Kidney epithelial cell (primary cell): Measurements from ENCODE around the gene POU4F2. TPM values are rescaled to one million over a fixed set of nuclear protein-coding genes. Genes with fewer than 3 reads are reported as not detected.
"Not testable (repeated sequence)": the region's sequence is repeated elsewhere in the genome, so short reads cannot be mapped to it uniquely, and the experiment has no call there.

Experiments used
- DNase-seq: peaks from one replicate; pipeline ENCODE4 v3.0.0-alpha.2; 2010; ENCODE audit warnings: low read depth
- H3K27me3 ChIP-seq: 2 replicates; pipeline ENCODE4 v1.6.0; 2011; ENCODE audit warnings: low read length; ENCODE audit not compliant: control insufficient read depth, insufficient read depth
- H3K36me3 ChIP-seq: 2 replicates; pipeline ENCODE4 v1.5.1; 2011; ENCODE audit warnings: low read length; ENCODE audit not compliant: control insufficient read depth, insufficient read depth
- H3K4me3 ChIP-seq: 2 replicates; pipeline ENCODE4 v1.5.1; 2011; ENCODE audit warnings: low read depth, mild to moderate bottlenecking, control low read depth, low read length
- CTCF ChIP-seq: IDR thresholded peaks from 2 replicates; pipeline ENCODE4 v1.5.1; 2011; ENCODE audit warnings: mild to moderate bottlenecking, moderate library complexity, low read length, control low read depth, inconsistent platforms; ENCODE audit not compliant: insufficient read depth, poor library complexity, severe bottlenecking
- total RNA-seq: library from RNA; depleted of rRNA; stranded (reverse); fragments of >200 nt; gene quantifications from 2 replicates; pipeline ENCODE4 v1.2.3, GENCODE V29; 2015

POU4F2 gene
- total RNA-seq, 1 donor from 2014 or later = not detected

DNA sequence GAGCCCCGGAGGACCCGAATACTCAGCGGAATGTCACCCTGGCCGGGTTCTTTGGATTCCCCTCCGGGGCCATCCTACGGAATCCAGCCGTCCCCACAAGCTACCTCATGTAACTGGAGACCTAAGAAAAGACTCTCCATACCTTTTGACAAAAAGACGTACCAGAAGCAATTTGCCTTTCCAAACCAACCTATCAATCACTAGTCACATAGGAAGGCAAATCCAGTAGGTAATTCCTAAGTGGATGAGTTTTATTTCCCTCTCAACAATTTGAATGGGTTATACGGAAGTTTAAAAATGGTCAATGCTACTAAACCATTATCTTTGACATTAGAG lies 16.8 kb downstream of the POU4F2 start:
- no peak for TF ChIP-seq CTCF
- no peak overlapping the region for H3K4me3 ChIP-seq
- peaks cover 37% of the 10 kb centered on the region for H3K27me3 ChIP-seq
- H3K36me3 ChIP-seq = no peaks in the 10 kb centered on the region
- DNase-seq = no peak

DNA sequence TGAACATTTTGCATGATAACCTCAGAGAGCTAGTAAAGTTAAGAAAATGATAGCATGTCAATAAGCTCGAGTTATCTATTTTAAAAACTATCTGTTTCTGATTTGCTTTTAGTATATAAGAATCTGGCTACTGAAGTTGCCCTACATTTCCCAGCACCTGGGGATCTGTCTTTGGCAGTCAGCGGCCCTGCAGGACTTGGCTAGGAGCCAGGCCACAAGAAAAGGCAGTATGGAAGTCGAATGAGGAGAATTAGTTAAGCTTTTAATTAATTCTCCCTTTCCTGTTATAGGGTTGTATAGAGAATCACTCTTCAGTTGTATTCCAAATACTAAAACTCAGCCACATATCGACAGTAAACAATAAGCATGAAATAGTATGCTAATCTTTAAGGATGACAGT lies 22.7 kb downstream of the POU4F2 start:
- no peaks in the 10 kb centered on the region for H3K36me3 ChIP-seq
- H3K27me3 ChIP-seq = no peaks in the 10 kb centered on the region
- DNase-seq = no peak
- no peak overlapping the region for H3K4me3 ChIP-seq
- no peak for TF ChIP-seq CTCF

- H3K36me3 ChIP-seq, H3K4me3 ChIP-seq, H3K27me3 ChIP-seq, DNase-seq: not testable (repeated sequence)
These were observed 25.2 kb downstream of the POU4F2 start for GRCh38 chr4:146663968-146664311.

GRCh38 chr4:146674829-146675570 lies 36.3 kb downstream of the POU4F2 start:
- Histone ChIP-seq H3K27me3 (no peaks in the 10 kb centered on the region), H3K4me3 (no peak overlapping the region), H3K36me3 (no peaks in the 10 kb centered on the region)
- DNase-seq = no peak
- no peak for TF ChIP-seq CTCF

Other genes starting within 250 kb of the POU4F2 start
- gene SLC10A7, start 117.0 kb upstream of the POU4F2 start, total RNA-seq = 5.5 and 6.1 TPM in 2 replicates